Liver (tissue), 9 donors: Measurements from ENCODE around the gene CWC25. TPM values are rescaled to one million over a fixed set of nuclear protein-coding genes. Genes with fewer than 3 reads are reported as not detected.
A peak's percentile ranks its signal among the peaks of the same experiment; 100 is the strongest.

Source experiments
- DNase-seq: peaks from one replicate; pipeline ENCODE4 v3.0.0-alpha.2; 2017; ENCODE audit warnings: low spot score
- H3K27ac ChIP-seq, 2 donors: one replicate each; pipeline ENCODE4 v1.7.0; 2013; ENCODE audit warnings: inconsistent platforms in 2 of 2, low read length in 2 of 2, control low read depth in 1 of 2, low read depth in 1 of 2, mild to moderate bottlenecking in 1 of 2
- H3K27me3 ChIP-seq, 4 donors: one replicate each; pipeline versions ENCODE4 v1.6.1 to v1.7.0; 2013; ENCODE audit warnings: low read length in 3 of 4, inconsistent platforms in 1 of 4, mild to moderate bottlenecking in 1 of 4, moderate library complexity in 1 of 4; ENCODE audit not compliant: control insufficient read depth in 4 of 4, insufficient read depth in 4 of 4
- H3K36me3 ChIP-seq, 4 donors: one replicate each; pipeline versions ENCODE4 v1.6.1 to v1.7.0; 2013; ENCODE audit warnings: low read length in 3 of 4, mild to moderate bottlenecking in 3 of 4, low read depth in 1 of 4, moderate library complexity in 1 of 4; ENCODE audit not compliant: control insufficient read depth in 4 of 4, insufficient read depth in 3 of 4
- H3K4me1 ChIP-seq, 4 donors: one replicate each; pipeline versions ENCODE4 v1.6.1 to v1.7.0; 2013; ENCODE audit warnings: low read length in 3 of 4, mild to moderate bottlenecking in 3 of 4, moderate library complexity in 1 of 4; ENCODE audit not compliant: control insufficient read depth in 4 of 4, insufficient read depth in 4 of 4
- H3K4me3 ChIP-seq, 3 donors: one replicate each; pipeline versions ENCODE4 v1.6.1 to v1.7.0; 2013; ENCODE audit warnings: low read length in 3 of 3, control low read depth in 1 of 3, low read depth in 1 of 3, mild to moderate bottlenecking in 1 of 3
- H3K9ac ChIP-seq, 2 donors: one replicate each; pipeline ENCODE4 v1.7.0; 2013; ENCODE audit warnings: low read length in 2 of 2, mild to moderate bottlenecking in 2 of 2, moderate library complexity in 2 of 2, control low read depth in 1 of 2, low read depth in 1 of 2
- H3K9me3 ChIP-seq, 4 donors: one replicate each; pipeline versions ENCODE4 v1.6.1 to v1.7.0; 2013; ENCODE audit warnings: low read length in 3 of 4; ENCODE audit not compliant: control insufficient read depth in 4 of 4
- ATF3 ChIP-seq: IDR thresholded peaks from 2 replicates; pipeline ENCODE4 v1.6.1; 2016; ENCODE audit warnings: antibody characterized with exemption
- FOXA1 ChIP-seq: IDR thresholded peaks from 2 replicates; pipeline ENCODE4 v1.6.1; 2016; ENCODE audit warnings: antibody characterized with exemption
- FOXA2 ChIP-seq: IDR thresholded peaks from 2 replicates; pipeline ENCODE4 v1.6.1; 2016; ENCODE audit warnings: antibody characterized with exemption
- GABPA ChIP-seq, 2 donors: IDR thresholded peaks in 1 of 2; conservative IDR thresholded peaks in 1 of 2; 2 replicates each; pipeline ENCODE4 v1.6.1; 2016; ENCODE audit warnings: antibody characterized with exemption in 2 of 2, mild to moderate bottlenecking in 1 of 2, moderate library complexity in 1 of 2
- HNF4A ChIP-seq, 2 donors: conservative IDR thresholded peaks; 2 replicates each; pipeline ENCODE4 v1.6.1; 2016; ENCODE audit warnings: antibody characterized with exemption in 2 of 2, mild to moderate bottlenecking in 2 of 2
- HNF4G ChIP-seq: IDR thresholded peaks from 2 replicates; pipeline ENCODE4 v1.6.1; 2016; ENCODE audit warnings: antibody characterized with exemption
- JUND ChIP-seq, 2 donors: IDR thresholded peaks; 2 replicates each; pipeline ENCODE4 v1.6.1; 2016; ENCODE audit warnings: antibody characterized with exemption in 2 of 2
- NR2F2 ChIP-seq: IDR thresholded peaks from 2 replicates; pipeline ENCODE4 v1.6.1; 2016; ENCODE audit warnings: antibody characterized with exemption
- RAD21 ChIP-seq, 2 donors: IDR thresholded peaks; 2 replicates each; pipeline ENCODE4 v1.6.1; 2016; ENCODE audit warnings: antibody characterized with exemption in 2 of 2, mild to moderate bottlenecking in 2 of 2
- RXRA ChIP-seq, 2 donors: IDR thresholded peaks; 2 replicates each; pipeline ENCODE4 v1.6.1; 2017 to 2018; ENCODE audit warnings: antibody characterized with exemption in 2 of 2, mild to moderate bottlenecking in 1 of 2
- YY1 ChIP-seq: IDR thresholded peaks from 2 replicates; pipeline ENCODE4 v1.6.1; 2016; ENCODE audit warnings: antibody characterized with exemption, mild to moderate bottlenecking
- WGBS: extraction: QIAGEN DNeasy Blood & Tissue Kit; methylation state at CpG from one replicate; pipeline ENCODE4 v1.1.7; 2013; 5-methylcytosine and 5-hydroxymethylcytosine counted together
- polyA plus RNA-seq, 2 donors: library from polyadenylated mRNA; stranded (reverse) in 1 of 2; unstranded in 1 of 2; fragments of 200-250 nt in 1 of 2; fragments of >200 nt in 1 of 2; fragmentation: Nextera tagmentation in 1 of 2; extraction: Ambion mirVana in 1 of 2; gene quantifications; one replicate each; pipeline versions ENCODE4 v1.2.1 to v1.2.3, GENCODE V29; 2013 to 2015
- total RNA-seq, 2 donors: library from RNA; depleted of rRNA; stranded (reverse); fragments of >200 nt; gene quantifications; one replicate each; pipeline ENCODE4 v1.2.3, GENCODE V29; 2014
- TF ChIP-seq, protein P1 (sequence below): IDR thresholded peaks from 2 replicates; pipeline ENCODE4 v1.6.1; 2016; ENCODE audit warnings: antibody characterized with exemption, mild to moderate bottlenecking
- TF ChIP-seq, protein P2 (sequence below): IDR thresholded peaks from 2 replicates; pipeline ENCODE4 v1.6.1; 2016; ENCODE audit warnings: antibody characterized with exemption
- TF ChIP-seq, protein P3 (sequence below): IDR thresholded peaks from 2 replicates; pipeline ENCODE4 v1.6.1; 2016; ENCODE audit warnings: antibody characterized with exemption
- donor health status: healthy.
- donor health status: healthy.
- donor health status: healthy.
- donor health status: healthy.
- donor health status: healthy.

The CWC25 gene
- total and polyA plus RNA-seq, 4 donors, result 5.7 to 10.0 (median 7.4) TPM

DNA sequence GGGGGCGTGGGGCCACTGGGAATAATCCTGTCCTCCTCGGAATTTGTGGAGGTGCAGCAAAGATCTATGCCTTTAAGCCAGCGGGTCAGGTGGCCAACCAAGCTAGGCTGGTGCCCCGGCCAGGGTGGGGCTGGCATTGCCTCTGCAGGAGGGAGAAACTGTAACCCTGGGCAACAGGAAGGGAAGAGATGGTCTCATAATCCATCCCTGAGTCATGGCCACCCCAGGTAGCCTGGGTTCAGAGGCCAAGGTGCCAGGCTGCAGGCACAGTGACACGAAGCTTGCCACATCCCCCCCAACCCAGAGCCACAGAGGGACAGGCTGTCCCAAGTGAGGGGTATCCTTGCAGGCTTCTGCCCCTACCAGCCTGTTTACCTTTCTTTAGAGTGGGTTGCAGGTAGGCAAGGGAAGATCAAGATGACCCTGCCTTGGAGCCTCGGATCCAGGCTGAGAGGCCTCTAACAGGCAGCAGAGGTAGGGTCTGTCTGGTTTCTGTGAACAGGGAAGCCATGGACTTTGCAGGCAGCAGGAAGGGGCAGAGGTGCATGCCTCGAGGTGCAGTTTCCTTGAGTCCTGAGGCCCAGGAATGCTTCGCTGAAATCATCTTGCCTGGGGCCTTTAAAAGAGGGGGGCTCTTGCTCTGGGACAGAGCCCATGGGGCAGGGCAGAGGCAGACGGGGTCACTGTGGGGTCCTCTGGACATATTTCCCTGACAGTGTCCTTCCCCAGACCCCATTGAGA, 48.7 kb upstream of the CWC25 start:
- Histone ChIP-seq H3K4me1 (peaks cover 2 to 49% (median 47%) of the 10 kb centered on the region in 4 donors), H3K36me3 (peaks cover 3 to 11% (median 5%) of the 10 kb centered on the region in 4 donors), H3K4me3 (no peak overlapping the region), H3K27ac (peak overlapping the region in 1 of 2 donors; percentile 5), H3K9me3 (no peaks in the 10 kb centered on the region), H3K27me3 (no peaks in the 10 kb centered on the region), H3K9ac (no peak overlapping the region)
- WGBS, result 63% methylated on average over 9 of the region's 9 CpGs
- DNase-seq, result no peak
- TF ChIP-seq JUND (IDR thresholded peaks at IDR 0.05) (no peak), ATF3 (no peak), YY1 (no peak), HNF4G (no peak), NR2F2 (no peak), GABPA (IDR thresholded peaks at IDR 0.05 in 1 of 2, conservative IDR thresholded peaks at IDR 0.05 in 1 of 2) (no peak)
- TF ChIP-seq, protein P1, sequence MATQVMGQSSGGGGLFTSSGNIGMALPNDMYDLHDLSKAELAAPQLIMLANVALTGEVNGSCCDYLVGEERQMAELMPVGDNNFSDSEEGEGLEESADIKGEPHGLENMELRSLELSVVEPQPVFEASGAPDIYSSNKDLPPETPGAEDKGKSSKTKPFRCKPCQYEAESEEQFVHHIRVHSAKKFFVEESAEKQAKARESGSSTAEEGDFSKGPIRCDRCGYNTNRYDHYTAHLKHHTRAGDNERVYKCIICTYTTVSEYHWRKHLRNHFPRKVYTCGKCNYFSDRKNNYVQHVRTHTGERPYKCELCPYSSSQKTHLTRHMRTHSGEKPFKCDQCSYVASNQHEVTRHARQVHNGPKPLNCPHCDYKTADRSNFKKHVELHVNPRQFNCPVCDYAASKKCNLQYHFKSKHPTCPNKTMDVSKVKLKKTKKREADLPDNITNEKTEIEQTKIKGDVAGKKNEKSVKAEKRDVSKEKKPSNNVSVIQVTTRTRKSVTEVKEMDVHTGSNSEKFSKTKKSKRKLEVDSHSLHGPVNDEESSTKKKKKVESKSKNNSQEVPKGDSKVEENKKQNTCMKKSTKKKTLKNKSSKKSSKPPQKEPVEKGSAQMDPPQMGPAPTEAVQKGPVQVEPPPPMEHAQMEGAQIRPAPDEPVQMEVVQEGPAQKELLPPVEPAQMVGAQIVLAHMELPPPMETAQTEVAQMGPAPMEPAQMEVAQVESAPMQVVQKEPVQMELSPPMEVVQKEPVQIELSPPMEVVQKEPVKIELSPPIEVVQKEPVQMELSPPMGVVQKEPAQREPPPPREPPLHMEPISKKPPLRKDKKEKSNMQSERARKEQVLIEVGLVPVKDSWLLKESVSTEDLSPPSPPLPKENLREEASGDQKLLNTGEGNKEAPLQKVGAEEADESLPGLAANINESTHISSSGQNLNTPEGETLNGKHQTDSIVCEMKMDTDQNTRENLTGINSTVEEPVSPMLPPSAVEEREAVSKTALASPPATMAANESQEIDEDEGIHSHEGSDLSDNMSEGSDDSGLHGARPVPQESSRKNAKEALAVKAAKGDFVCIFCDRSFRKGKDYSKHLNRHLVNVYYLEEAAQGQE, result no peak

DNA sequence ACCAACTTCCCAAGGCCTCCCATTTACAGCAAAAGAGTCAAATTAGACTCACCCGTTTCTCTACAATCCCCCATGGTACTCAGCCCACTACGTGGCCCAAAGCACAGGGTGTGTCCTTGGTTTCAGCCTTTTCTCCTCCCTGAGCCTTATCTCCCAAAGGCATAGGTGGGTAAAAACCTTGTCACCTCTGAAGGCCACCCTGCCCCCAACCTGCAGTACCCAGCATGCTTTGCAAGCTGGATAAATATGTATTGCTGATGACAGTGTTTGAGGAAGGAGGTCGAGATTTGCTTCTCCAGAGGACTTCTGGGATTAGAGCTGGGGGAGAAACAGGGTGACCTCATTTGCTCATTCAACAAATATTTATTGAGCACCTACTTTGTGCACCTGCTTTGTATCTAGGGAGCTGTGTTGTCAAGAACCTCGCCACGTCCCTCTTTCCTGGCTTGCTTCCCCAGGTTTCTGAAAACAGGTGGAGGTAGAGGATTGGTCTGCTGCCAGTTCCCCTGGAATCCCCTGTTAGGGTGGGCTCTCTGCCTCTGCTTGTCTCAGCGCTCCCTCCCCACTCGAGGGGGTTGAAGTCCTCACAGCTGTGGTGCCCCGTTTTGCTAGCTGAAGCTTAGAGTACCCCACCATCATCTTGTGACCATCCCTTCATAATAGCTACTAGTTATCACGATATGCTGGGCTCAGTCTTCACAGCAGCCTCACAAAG, 47.7 kb upstream of the CWC25 start:
- H3K27me3 ChIP-seq, result no peaks in the 10 kb centered on the region
- H3K27ac ChIP-seq, result peak overlapping the region; percentile 88 to 96
- WGBS, result 37% methylated on average over 9 of the region's 9 CpGs
- peak overlapping the region in 2 of 3 donors; percentile 16 to 88 for H3K4me3 ChIP-seq
- peak overlapping the region in 1 of 2 donors; percentile 37 for H3K9ac ChIP-seq
- TF ChIP-seq RXRA (IDR thresholded peaks at IDR 0.05) (peak; percentile 14 to 87), RAD21 (IDR thresholded peaks at IDR 0.05) (peak in 1 of 2 donors; percentile 30), HNF4A (conservative IDR thresholded peaks at IDR 0.05) (peak in 1 of 2 donors; percentile 76), HNF4G (no peak), NR2F2 (no peak), FOXA1 (no peak), FOXA2 (peak; percentile 67), JUND (IDR thresholded peaks at IDR 0.05) (peak in 1 of 2 donors; percentile 94)
- peaks cover 2 to 54% (median 49%) of the 10 kb centered on the region in 4 donors for H3K4me1 ChIP-seq
- no peaks in the 10 kb centered on the region for H3K9me3 ChIP-seq
- peaks cover 0 to 3% (median 0%) of the 10 kb centered on the region in 4 donors for H3K36me3 ChIP-seq
- peak; percentile 70 for DNase-seq

GRCh38 chr17:38872027-38872511, 46.9 kb upstream of the CWC25 start:
- DNase-seq, result no peak
- H3K4me1 ChIP-seq, result peaks cover 0 to 50% (median 44%) of the 10 kb centered on the region in 4 donors
- 24% methylated on average over 5 of the region's 5 CpGs for WGBS

More at GRCh38 chr17:38872027-38872511, 46.9 kb upstream of the CWC25 start:
- H3K27me3 ChIP-seq, result no peaks in the 10 kb centered on the region
- peaks cover 0 to 3% (median 0%) of the 10 kb centered on the region in 4 donors for H3K36me3 ChIP-seq
- H3K4me3 ChIP-seq, result peak overlapping the region; percentile 33 to 88 (median 74)
- no peaks in the 10 kb centered on the region for H3K9me3 ChIP-seq
- peak overlapping the region; percentile 50 to 87 for H3K9ac ChIP-seq
- peak overlapping the region; percentile 88 to 96 for H3K27ac ChIP-seq
- TF ChIP-seq FOXA1 (no peak), HNF4G (no peak)
- TF ChIP-seq, protein P1, result no peak
- TF ChIP-seq, protein P2, sequence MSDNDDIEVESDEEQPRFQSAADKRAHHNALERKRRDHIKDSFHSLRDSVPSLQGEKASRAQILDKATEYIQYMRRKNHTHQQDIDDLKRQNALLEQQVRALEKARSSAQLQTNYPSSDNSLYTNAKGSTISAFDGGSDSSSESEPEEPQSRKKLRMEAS, result no peak
- TF ChIP-seq, protein P3, sequence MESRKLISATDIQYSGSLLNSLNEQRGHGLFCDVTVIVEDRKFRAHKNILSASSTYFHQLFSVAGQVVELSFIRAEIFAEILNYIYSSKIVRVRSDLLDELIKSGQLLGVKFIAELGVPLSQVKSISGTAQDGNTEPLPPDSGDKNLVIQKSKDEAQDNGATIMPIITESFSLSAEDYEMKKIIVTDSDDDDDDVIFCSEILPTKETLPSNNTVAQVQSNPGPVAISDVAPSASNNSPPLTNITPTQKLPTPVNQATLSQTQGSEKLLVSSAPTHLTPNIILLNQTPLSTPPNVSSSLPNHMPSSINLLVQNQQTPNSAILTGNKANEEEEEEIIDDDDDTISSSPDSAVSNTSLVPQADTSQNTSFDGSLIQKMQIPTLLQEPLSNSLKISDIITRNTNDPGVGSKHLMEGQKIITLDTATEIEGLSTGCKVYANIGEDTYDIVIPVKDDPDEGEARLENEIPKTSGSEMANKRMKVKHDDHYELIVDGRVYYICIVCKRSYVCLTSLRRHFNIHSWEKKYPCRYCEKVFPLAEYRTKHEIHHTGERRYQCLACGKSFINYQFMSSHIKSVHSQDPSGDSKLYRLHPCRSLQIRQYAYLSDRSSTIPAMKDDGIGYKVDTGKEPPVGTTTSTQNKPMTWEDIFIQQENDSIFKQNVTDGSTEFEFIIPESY, result no peak
